HFFc6 (cell line): ENCODE measurements around the gene NLGN1. TPM values are rescaled to one million over a fixed set of nuclear protein-coding genes. Genes with fewer than 3 reads are reported as not detected.

Source experiments
- DNase-seq: peaks from one replicate; pipeline ENCODE4 v3.0.0-alpha.2; 2018
- H3K27ac Mint-ChIP-seq: 2 replicates; pipeline ENCODE4 v1.8.0; 2020; ENCODE audit warnings: mild to moderate bottlenecking, mixed read lengths
- H3K27me3 Mint-ChIP-seq: 2 replicates; pipeline ENCODE4 v1.8.0; 2021; ENCODE audit warnings: mild to moderate bottlenecking, moderate library complexity, mixed read lengths; ENCODE audit not compliant: insufficient read depth
- H3K36me3 Mint-ChIP-seq: 2 replicates; pipeline ENCODE4 v1.8.0; 2021; ENCODE audit warnings: low read depth, mixed read lengths
- H3K4me1 Mint-ChIP-seq: 2 replicates; pipeline ENCODE4 v1.8.0; 2020; ENCODE audit warnings: low read depth, mixed read lengths
- H3K4me3 Mint-ChIP-seq: 2 replicates; pipeline ENCODE4 v1.8.0; 2020; ENCODE audit warnings: mild to moderate bottlenecking, moderate library complexity, mixed read lengths
- H3K9me3 Mint-ChIP-seq: 2 replicates; pipeline ENCODE4 v1.8.0; 2020; ENCODE audit warnings: mild to moderate bottlenecking, mixed read lengths
- CTCF ChIP-seq: fragments of 200-600 bp; sonication (generic); IDR thresholded peaks from 2 replicates; pipeline ENCODE4 v1.5.0; 2021; ENCODE audit warnings: antibody characterized with exemption, mild to moderate bottlenecking
- total RNA-seq, 6 experiments: library from RNA; stranded (reverse); fragmentation: NEBNext Ultra II Directional; extraction: Animal tissue kit (Norgen Biotek cat#: 25700); gene quantifications; 2 replicates in 1 of 6; 3 replicates in 5 of 6; pipeline ENCODE4 v1.2.3, GENCODE V29; 2021

Gene NLGN1
- total RNA-seq, 6 experiments from 2014 or later, result 10.0 to 17.2 (median 15.7) TPM

GRCh38 chr3:173796890-173797289 lies 399.3 kb downstream of the NLGN1 start:
- Mint-ChIP-seq H3K9me3 (no peaks in the 10 kb centered on the region), H3K36me3 (no peaks in the 10 kb centered on the region), H3K4me1 (peaks cover 27% of the 10 kb centered on the region), H3K4me3 (no peak overlapping the region), H3K27me3 (no peaks in the 10 kb centered on the region), H3K27ac (no peak overlapping the region)
- no peak for TF ChIP-seq CTCF
- DNase-seq, result no peak

- H3K27ac Mint-ChIP-seq, result peak overlapping the region; percentile 1; the same call in 1 of the 2 replicates
- H3K9me3 Mint-ChIP-seq, result no peaks in the 10 kb centered on the region
- no peaks in the 10 kb centered on the region for H3K27me3 Mint-ChIP-seq
- DNase-seq, result no peak
- peak overlapping the region; percentile 33; the same call in 1 of the 2 replicates for H3K4me3 Mint-ChIP-seq
- TF ChIP-seq CTCF, result no peak
- H3K36me3 Mint-ChIP-seq, result no peaks in the 10 kb centered on the region
- peaks cover 27% of the 10 kb centered on the region for H3K4me1 Mint-ChIP-seq
Observed at GRCh38 chr3:173799060-173799816, 401.7 kb downstream of the NLGN1 start.

- Mint-ChIP-seq H3K27ac (no peak overlapping the region), H3K27me3 (no peaks in the 10 kb centered on the region), H3K4me3 (peak overlapping the region; percentile 15; the same call in 1 of the 2 replicates), H3K36me3 (no peaks in the 10 kb centered on the region), H3K9me3 (no peaks in the 10 kb centered on the region), H3K4me1 (peaks cover 27% of the 10 kb centered on the region)
- no peak for TF ChIP-seq CTCF
- no peak for DNase-seq
Observed at GRCh38 chr3:173800154-173800553, 402.6 kb downstream of the NLGN1 start.

GRCh38 chr3:173814809-173815208 lies 417.3 kb downstream of the NLGN1 start:
- Mint-ChIP-seq H3K27ac (no peak overlapping the region), H3K4me3 (no peak overlapping the region), H3K27me3 (no peaks in the 10 kb centered on the region), H3K9me3 (no peaks in the 10 kb centered on the region), H3K4me1 (peaks cover 20% of the 10 kb centered on the region), H3K36me3 (peaks cover 13% of the 10 kb centered on the region; the same call in 1 of the 2 replicates)
- DNase-seq, result no peak
- no peak for TF ChIP-seq CTCF

GRCh38 chr3:173819368-173819767 lies 421.8 kb downstream of the NLGN1 start:
- no peak for TF ChIP-seq CTCF
- peak overlapping the region; percentile 24 for H3K27ac Mint-ChIP-seq

More at GRCh38 chr3:173819368-173819767, 421.8 kb downstream of the NLGN1 start:
- no peaks in the 10 kb centered on the region for H3K9me3 Mint-ChIP-seq
- H3K27me3 Mint-ChIP-seq, result no peaks in the 10 kb centered on the region
- H3K4me1 Mint-ChIP-seq, result peaks cover 29% of the 10 kb centered on the region
- no peak for DNase-seq
- H3K36me3 Mint-ChIP-seq, result 0 out of 2 replicates have a peak, but pooled peaks cover 5% of the 10 kb centered on the region
- no peak overlapping the region; the same call in 1 of the 2 replicates for H3K4me3 Mint-ChIP-seq
